ENCODE data around the gene AURKB. TPM values are rescaled to one million over a fixed set of nuclear protein-coding genes. Genes with fewer than 3 reads are reported as not detected.

Gene AURKB
- total and polyA plus RNA-seq, 2 of the 4 experiments (the other 2 are of a cell fraction): 45.9 to 62.0 TPM

DNA sequence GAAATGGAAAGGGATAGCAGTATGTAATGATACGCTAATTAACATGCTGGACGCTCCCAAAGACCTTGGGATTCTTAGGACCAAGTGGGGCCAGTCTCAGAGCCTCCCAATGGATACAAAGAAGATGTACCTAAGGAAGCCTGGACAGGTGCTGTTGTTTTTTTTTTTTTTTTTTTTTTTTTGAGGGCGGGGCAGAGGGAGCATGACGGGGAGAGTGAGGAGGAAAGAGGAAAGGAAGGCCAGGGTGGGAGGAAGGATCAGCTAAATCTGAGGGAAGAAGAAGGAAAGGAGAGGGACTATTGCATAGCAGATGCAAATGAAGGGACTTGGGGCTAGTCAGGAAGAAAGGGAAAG, 50.2 kb downstream of the AURKB start (continued):
- no peak for TF ChIP-seq CEBPB (IDR thresholded peaks at IDR 0.05; ENCODE audit: low read depth, low read length)

DNA sequence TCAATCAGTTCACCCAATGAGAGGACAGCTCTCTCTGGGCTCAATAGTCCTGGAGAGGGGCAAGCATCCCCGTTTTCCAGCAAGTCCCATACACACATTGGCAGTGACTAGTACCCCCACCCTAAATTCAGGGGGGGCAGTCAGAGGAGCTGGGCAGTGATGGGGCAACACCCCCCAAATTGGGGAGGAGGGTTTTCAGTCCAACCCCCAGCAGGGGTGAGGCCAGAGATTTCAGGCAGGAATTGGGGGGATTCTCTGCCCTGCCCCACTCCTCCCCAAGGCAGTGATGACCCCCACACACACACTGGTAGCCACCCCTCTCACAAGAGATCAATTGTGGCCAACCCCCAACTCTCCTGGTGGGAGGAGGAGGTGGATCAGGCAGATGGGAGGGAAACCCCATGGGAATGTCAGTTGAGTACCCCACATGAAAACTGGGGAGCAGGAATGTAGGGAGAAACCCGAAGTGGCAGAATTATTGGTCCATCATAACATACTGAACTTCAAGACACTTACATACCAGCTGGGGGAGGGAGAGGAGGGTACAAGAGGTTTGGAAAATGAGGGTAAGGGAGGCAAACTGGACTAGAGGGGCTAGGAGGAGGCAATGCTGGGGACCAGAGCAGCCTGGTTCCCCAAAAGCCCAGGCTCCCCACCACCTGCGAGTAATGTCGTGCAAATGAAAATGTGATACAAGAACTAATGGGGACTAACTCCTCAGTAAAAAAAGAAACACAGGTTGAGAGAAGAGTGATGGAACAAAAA, 50.7 kb downstream of the AURKB start:
- Histone ChIP-seq H3K27ac (ENCODE audit: insufficient read depth, low read length) (no peak overlapping the region), H4K91ac (ENCODE audit: insufficient read depth, low read depth, low read length) (no peak overlapping the region), H2BK15ac (ENCODE audit: low read depth, low read length) (no peak overlapping the region), H2BK5ac (ENCODE audit: low read depth, low read length, poor library complexity, severe bottlenecking) (no peak overlapping the region), H3K4me2 (ENCODE audit: low read depth, low read length) (no peak overlapping the region), H3K18ac (ENCODE audit: low read depth, low read length) (no peak overlapping the region), H3K4ac (ENCODE audit: low read depth, low read length) (no peak overlapping the region), H2BK120ac (ENCODE audit: low read depth, low read length) (no peak overlapping the region), H2AK9ac (replicated peaks; ENCODE audit: low read depth, low read length, poor library complexity) (no peak overlapping the region), H3K4me1 (ENCODE audit: control insufficient read depth, insufficient read depth, low read length) (peaks cover 29% of the 10 kb centered on the region), H3K36me3 (ENCODE audit: control insufficient read depth, insufficient read depth, low read length) (peaks cover 15% of the 10 kb centered on the region), H3K23ac (ENCODE audit: low read depth, low read length) (no peak overlapping the region), H3K14ac (replicated peaks; ENCODE audit: low read depth, low read length) (no peak overlapping the region), H2AK5ac (ENCODE audit: low read depth, low read length) (no peak overlapping the region), H4K20me1 (ENCODE audit: insufficient read depth, low read length) (peaks cover 14% of the 10 kb centered on the region), H4K8ac (ENCODE audit: low read depth in 2 of 2, low read length in 2 of 2) (no peak overlapping the region), H3K27me3 (ENCODE audit: control insufficient read depth, insufficient read depth, low read length) (no peaks in the 10 kb centered on the region), H3K79me1 (ENCODE audit: low read depth in 1 of 2, low read length in 2 of 2) (peaks cover 21 to 53% of the 10 kb centered on the region in 2 experiments), H3K9ac (ENCODE audit: low read depth, low read length) (no peak overlapping the region), H3K4me3 (ENCODE audit: insufficient read depth, low read depth, low read length) (no peak overlapping the region), H3K9me3 (ENCODE audit: control insufficient read depth, insufficient read depth, low read length) (no peaks in the 10 kb centered on the region), H3K9me1 (ENCODE audit: insufficient read depth, low read length) (peaks cover 15% of the 10 kb centered on the region), H4K5ac (ENCODE audit: low read depth, low read length) (no peak overlapping the region), H2AFZ (replicated peaks; ENCODE audit: low read length, poor library complexity) (no peak overlapping the region), H3K56ac (ENCODE audit: extremely low read depth, insufficient read depth, low read length) (no peak overlapping the region), H2BK20ac (ENCODE audit: low read depth, low read length) (no peak overlapping the region)
- TF ChIP-seq RAD21 (IDR thresholded peaks at IDR 0.05; ENCODE audit: low read length): no peak
- TF ChIP-seq MAZ (IDR thresholded peaks at IDR 0.05; ENCODE audit: borderline replicate concordance, low read depth, low read length): no peak
- TF ChIP-seq POLR2A (IDR thresholded peaks at IDR 0.05; ENCODE audit: low read depth, low read length): no peak
- no peak for TF ChIP-seq RFX5 (IDR thresholded peaks at IDR 0.05; ENCODE audit: low read depth, low read length)
- TF ChIP-seq RCOR1 (IDR thresholded peaks at IDR 0.05; ENCODE audit: insufficient replicate concordance, low read length): no peak
- no peak for TF ChIP-seq CEBPB (IDR thresholded peaks at IDR 0.05; ENCODE audit: low read depth, low read length)
- TF ChIP-seq MXI1 (IDR thresholded peaks at IDR 0.05; ENCODE audit: borderline replicate concordance, low read depth, low read length): no peak
- TF ChIP-seq MAFK (IDR thresholded peaks at IDR 0.05; ENCODE audit: low read depth, low read length): no peak
- TF ChIP-seq CHD1 (IDR thresholded peaks at IDR 0.05; ENCODE audit: low read depth, low read length): no peak
- TF ChIP-seq NFE2L2 (IDR thresholded peaks at IDR 0.05; ENCODE audit: low read depth, low read length): no peak
- TF ChIP-seq, protein P1, sequence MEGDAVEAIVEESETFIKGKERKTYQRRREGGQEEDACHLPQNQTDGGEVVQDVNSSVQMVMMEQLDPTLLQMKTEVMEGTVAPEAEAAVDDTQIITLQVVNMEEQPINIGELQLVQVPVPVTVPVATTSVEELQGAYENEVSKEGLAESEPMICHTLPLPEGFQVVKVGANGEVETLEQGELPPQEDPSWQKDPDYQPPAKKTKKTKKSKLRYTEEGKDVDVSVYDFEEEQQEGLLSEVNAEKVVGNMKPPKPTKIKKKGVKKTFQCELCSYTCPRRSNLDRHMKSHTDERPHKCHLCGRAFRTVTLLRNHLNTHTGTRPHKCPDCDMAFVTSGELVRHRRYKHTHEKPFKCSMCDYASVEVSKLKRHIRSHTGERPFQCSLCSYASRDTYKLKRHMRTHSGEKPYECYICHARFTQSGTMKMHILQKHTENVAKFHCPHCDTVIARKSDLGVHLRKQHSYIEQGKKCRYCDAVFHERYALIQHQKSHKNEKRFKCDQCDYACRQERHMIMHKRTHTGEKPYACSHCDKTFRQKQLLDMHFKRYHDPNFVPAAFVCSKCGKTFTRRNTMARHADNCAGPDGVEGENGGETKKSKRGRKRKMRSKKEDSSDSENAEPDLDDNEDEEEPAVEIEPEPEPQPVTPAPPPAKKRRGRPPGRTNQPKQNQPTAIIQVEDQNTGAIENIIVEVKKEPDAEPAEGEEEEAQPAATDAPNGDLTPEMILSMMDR (conservative IDR thresholded peaks at IDR 0.05; ENCODE audit: low read depth, low read length): no peak
- no peak for TF ChIP-seq SMC3 (IDR thresholded peaks at IDR 0.05; ENCODE audit: low read depth, low read length)
- TF ChIP-seq FOS (IDR thresholded peaks at IDR 0.05; ENCODE audit: low read depth, low read length): no peak
- no peak for TF ChIP-seq BHLHE40 (IDR thresholded peaks at IDR 0.05; ENCODE audit: low read depth, low read length)
- CTCF ChIA-PET: interaction anchor here (1.1 kb wide), 1 partner anchor 21 kb away, joined by 3 read pairs; no protein-coding TSS in a partner anchor
- DNase-seq: no peak
- in situ Hi-C loops (cut with MboI; ENCODE audit: low sequenced_read_pairs): loop anchor here (25.0 kb wide), 1 partner anchor 922 kb away; the partner anchor contains the start of genes DVL2, GABARAP and PHF23
- BruUV-seq (replicated peaks): no TSS peak
- WGBS, 2 experiments (ENCODE audit: extremely low coverage in 2 of 2, insufficient read length in 1 of 2): no CpG with 5 or more reads among the region's 4 CpGs
- intact Hi-C loops (cut with micrococcal nuclease): loop anchor here (5.0 kb wide), 1 partner anchor 77 kb away; no protein-coding TSS in a partner anchor
- no peak for ATAC-seq (ENCODE audit: low read depth)
- dilution Hi-C loops (cut with HindIII; ENCODE audit: low sequenced_read_pairs, unreplicated experiment): no loop called here
- POLR2A ChIA-PET (ENCODE audit: unreplicated experiment): interaction anchor here (1.1 kb wide), 1 partner anchor 13 kb away, joined by 4 read pairs; no protein-coding TSS in a partner anchor
